ENCODE measurements around the gene STIP1. TPM values are rescaled to one million over a fixed set of nuclear protein-coding genes. Genes with fewer than 3 reads are reported as not detected.
A peak's percentile ranks its signal among the peaks of the same experiment; 100 is the strongest.

The STIP1 gene
- total RNA-seq, 2 donors from 2014 or later: 95.5 to 232 TPM

- Histone ChIP-seq H3K27me3 (no peaks in the 10 kb centered on the region), H3K27ac (peak overlapping the region; percentile 83), H3K4me3 (peak overlapping the region; percentile 60), H3K9me3 (no peaks in the 10 kb centered on the region), H3K9ac (ENCODE audit: low read depth in 2 of 2, low read length in 2 of 2) (peak overlapping the region; percentile 97 to 99), H3K36me3 (no peaks in the 10 kb centered on the region), H3K4me1 (peaks cover 21% of the 10 kb centered on the region)
- peak; percentile 79 for DNase-seq
- TF ChIP-seq CTCF (IDR thresholded peaks at IDR 0.05): no peak
- intact Hi-C loops (cut with DNase I): no loop called here
Measured at GRCh38 chr11:64226507-64227051, 40.6 kb downstream of the STIP1 start.

- peak overlapping the region; percentile 97 to 99 for H3K9ac ChIP-seq (ENCODE audit: low read depth in 2 of 2, low read length in 2 of 2)
Measured at GRCh38 chr11:64227405-64227956, 41.5 kb downstream of the STIP1 start.

GRCh38 chr11:64229090-64229743 lies 43.2 kb downstream of the STIP1 start:
- peak; percentile 24 for DNase-seq
- intact Hi-C loops (cut with DNase I): no loop called here
- Histone ChIP-seq H3K27ac (peak overlapping the region; percentile 19), H3K9me3 (no peaks in the 10 kb centered on the region), H3K27me3 (no peaks in the 10 kb centered on the region), H3K4me3 (no peak overlapping the region), H3K9ac (ENCODE audit: low read depth in 2 of 2, low read length in 2 of 2) (peak overlapping the region; percentile 66 to 89), H3K4me1 (peaks cover 21% of the 10 kb centered on the region), H3K36me3 (no peaks in the 10 kb centered on the region)
- no peak for TF ChIP-seq CTCF (IDR thresholded peaks at IDR 0.05)

More at GRCh38 chr11:64227405-64227956, 41.5 kb downstream of the STIP1 start:
- peak; percentile 20 for DNase-seq
- peak overlapping the region; percentile 83 for H3K27ac ChIP-seq
- no peaks in the 10 kb centered on the region for H3K27me3 ChIP-seq
- peaks cover 21% of the 10 kb centered on the region for H3K4me1 ChIP-seq
- intact Hi-C loops (cut with DNase I): no loop called here
- peak overlapping the region; percentile 60 for H3K4me3 ChIP-seq
- TF ChIP-seq CTCF (IDR thresholded peaks at IDR 0.05): no peak
- no peaks in the 10 kb centered on the region for H3K36me3 ChIP-seq
- no peaks in the 10 kb centered on the region for H3K9me3 ChIP-seq

- peak; percentile 32 for DNase-seq
- H3K27ac ChIP-seq: peak overlapping the region; percentile 85
- no peaks in the 10 kb centered on the region for H3K36me3 ChIP-seq
- TF ChIP-seq CTCF (IDR thresholded peaks at IDR 0.05): no peak
- no peaks in the 10 kb centered on the region for H3K27me3 ChIP-seq
- peaks cover 21% of the 10 kb centered on the region for H3K4me1 ChIP-seq
- peak overlapping the region; percentile 66 to 89 for H3K9ac ChIP-seq (ENCODE audit: low read depth in 2 of 2, low read length in 2 of 2)
- H3K9me3 ChIP-seq: no peaks in the 10 kb centered on the region
- peak overlapping the region; percentile 70 for H3K4me3 ChIP-seq
- intact Hi-C loops (cut with DNase I): no loop called here
Measured at GRCh38 chr11:64229744-64230170, 43.8 kb downstream of the STIP1 start.

GRCh38 chr11:64230171-64230984 lies 44.4 kb downstream of the STIP1 start, which contains the start of gene DNAJC4:
DNAJC4 (plus strand) TSS chr11:64230548; CDS start chr11:64230855, 307 bp downstream.
- Histone ChIP-seq H3K9me3 (no peaks in the 10 kb centered on the region), H3K9ac (ENCODE audit: low read depth in 2 of 2, low read length in 2 of 2) (peak within 1 kb of the TSS; percentile 89), H3K27me3 (no peaks in the 10 kb centered on the region), H3K4me1 (peaks cover 16% of the 10 kb centered on the region), H3K36me3 (no peaks in the 10 kb centered on the region), H3K4me3 (peak within 1 kb of the TSS; percentile 70), H3K27ac (peak within 1 kb of the TSS; percentile 85)
- TF ChIP-seq CTCF (IDR thresholded peaks at IDR 0.05): no peak
- peak; percentile 96 for DNase-seq
- intact Hi-C loops (cut with DNase I): no loop called here

All from colonic mucosa (tissue), 4 donors.